Measurements from ENCODE around the gene CLCN6.

CLCN6 gene

DNA sequence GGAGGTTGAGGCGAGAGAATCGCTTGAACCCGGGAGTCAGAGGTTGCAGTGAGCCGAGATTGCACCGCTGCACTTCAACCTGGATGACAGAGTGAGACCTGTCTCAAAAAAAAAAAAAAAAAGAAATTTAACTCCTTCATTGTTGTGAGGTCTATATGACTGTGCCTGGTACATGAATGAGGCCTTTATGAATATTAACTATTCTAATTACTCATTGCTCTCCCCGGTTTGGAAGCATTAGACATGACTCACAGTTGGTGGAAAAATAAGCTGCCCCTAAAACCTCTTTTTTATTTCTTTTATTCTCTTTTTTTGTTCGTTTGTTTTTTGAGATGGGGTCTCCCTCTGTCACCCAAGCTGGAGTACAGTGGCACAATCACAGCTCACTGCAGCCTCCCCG, 49.4 kb downstream of the CLCN6 start:
- peak; percentile 12 for DNase-seq (ENCODE audit: low spot score)

DNA sequence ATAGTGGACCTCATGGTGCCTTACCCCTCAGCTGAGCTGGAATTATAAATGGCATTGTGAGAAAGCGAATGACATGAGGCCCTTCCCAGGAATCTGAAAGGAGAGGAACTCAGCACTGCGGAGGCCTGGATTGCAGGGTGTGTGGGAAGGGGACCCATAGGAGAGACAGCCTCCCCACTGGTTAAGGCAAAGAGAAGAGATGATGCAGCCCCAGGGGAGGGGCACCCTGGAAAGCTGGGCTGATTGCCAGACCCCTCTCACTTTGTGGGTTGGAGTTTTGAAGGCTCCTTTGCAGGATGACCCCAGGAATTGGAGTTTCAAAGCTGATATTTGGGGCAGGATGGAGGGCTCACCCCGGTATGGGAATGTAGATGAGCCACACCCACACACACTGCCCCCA, 50.7 kb downstream of the CLCN6 start:
- no peak for DNase-seq (ENCODE audit: low spot score)

DNA sequence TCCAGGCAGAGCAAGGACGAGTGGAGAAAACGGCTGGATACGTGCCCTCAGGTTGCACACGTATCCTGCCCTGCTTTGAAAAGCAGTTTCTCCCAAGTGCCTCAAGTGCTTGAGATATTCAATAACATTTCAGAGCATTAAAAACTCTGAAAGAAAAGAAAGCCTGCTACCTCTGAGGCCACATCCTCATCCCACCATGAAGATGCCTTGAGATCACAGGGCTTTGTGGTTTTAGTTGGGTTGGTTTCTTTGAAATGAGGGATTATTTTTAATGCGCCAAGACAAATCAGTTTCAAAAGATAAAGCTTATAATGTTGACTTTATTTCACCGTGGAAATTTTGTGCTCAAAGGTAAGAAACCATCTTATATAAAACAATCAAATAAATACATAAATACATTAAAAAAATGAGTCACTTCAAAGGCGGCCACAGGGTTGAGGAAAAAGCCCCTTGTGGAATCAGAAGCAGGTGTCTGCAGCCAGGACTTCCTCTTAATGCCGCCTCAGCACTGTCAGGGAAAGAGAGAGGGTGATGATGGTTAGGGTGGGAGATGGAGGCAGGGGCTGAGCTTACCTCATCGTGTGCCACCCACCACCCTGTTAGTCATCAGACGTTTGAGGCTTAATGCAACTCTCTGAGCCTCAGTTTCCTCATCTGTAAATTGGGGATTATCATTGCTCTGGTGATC, 51.3 kb downstream of the CLCN6 start:
- no peak for DNase-seq (ENCODE audit: low spot score)

DNA sequence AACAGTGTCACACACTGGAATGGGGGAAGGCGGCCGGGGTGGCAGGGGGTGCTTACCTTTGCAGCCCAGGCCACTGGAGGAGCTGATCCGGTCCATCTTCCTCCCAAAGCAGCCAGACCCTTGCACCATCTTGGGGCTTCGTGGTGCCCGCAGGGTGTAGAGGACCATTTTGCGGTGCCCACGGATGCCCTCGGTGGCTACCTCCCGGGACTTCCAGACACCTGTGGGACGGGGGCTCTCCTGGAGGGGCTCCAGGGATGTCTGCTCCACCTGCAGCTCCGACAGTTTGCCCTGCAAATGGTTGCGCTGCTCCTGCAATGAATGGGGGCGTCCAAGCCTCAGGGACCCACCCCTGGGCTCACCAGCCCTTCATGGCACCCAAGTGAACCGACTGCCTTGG, 52.2 kb downstream of the CLCN6 start:
- DNase-seq (ENCODE audit: low spot score) = no peak

DNA sequence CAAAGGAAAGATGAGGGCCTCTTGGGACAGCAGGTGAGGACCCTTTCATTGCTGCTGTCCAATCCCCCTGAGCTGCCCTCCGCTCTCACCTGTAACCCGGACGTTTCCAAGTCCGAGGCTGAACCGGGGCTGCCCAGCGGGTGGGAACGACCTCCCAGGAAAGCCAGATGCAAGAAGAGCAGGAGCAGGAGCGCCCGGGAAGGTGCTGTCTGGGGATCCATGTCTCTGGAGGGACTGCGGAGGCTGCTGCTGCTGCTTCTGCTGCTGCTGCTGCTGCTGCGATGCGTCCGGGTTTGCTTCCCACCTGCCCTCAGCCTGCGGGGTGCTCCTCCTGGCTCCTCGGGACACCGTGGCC, 52.6 kb downstream of the CLCN6 start, which contains the start of gene NPPB:
TSS of gene NPPB (minus strand) at position 333 of the 355 bp plus-strand sequence. CDS start at position 221, 112 bp downstream.
- no peak for DNase-seq (ENCODE audit: low spot score)

DNA sequence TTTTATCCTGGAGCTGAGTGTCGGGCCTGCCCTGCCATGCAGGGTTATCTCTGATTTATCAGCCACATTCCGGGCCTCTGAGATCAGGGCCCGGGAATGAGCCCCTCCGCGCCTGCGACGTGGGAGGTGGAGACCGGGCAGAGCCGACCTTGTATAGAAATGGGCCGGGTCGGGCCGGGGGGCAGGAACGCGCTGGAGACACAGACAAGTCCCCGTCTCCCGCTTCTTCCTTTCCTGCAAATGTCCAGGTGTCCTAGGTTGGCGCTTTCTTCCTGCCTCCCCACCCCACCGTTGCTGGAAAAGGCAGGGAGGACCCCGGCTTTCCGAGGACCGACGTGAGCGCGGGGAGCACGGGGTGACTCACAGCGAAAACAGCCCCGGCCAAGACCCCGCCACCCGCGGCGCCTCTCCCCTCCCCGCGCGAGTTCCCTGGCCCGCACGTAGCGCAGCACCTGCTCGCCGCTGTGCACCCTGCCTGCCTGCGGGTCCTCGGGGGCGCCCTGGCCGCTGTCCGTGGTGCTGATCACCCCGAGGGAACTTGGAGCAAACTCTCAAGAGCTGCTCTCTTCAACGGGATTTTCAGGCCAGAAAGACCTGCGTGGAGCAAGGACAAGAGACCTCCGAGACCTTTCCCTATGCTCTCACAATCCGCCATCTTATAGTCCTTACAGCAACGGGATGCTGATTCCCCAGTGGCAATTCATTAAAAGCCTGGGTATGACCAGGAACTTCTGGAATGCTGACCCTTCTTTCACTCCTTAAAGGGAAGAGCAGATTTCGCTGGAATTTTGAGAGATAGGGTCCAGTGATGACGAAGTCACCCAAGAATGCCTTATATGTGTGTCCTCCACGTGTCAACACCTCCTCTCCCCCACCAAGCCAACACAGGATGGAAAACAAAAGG, 53.2 kb downstream of the CLCN6 start:
- DNase-seq (ENCODE audit: low spot score) = peak; percentile 72

DNA sequence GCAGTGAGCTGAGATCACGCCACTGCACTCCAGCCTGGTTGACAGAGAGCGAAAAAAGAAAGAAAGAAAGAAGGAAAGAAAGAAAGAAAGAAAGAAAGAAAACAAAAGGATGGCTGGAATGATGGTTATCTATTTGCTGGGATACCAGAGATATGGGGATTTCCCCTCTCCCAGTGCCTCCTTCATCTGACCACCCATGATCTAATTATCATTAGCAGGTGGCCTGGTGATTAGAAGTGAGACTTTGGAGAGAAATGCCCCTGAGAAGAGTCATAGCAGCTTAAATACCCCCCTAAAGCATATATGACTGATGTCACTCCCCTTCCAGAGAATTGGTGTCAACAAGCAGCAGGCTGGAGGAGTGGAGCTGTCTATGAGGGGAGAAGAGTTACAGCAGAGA, 54.1 kb downstream of the CLCN6 start:
- DNase-seq (ENCODE audit: low spot score) = no peak

DNA sequence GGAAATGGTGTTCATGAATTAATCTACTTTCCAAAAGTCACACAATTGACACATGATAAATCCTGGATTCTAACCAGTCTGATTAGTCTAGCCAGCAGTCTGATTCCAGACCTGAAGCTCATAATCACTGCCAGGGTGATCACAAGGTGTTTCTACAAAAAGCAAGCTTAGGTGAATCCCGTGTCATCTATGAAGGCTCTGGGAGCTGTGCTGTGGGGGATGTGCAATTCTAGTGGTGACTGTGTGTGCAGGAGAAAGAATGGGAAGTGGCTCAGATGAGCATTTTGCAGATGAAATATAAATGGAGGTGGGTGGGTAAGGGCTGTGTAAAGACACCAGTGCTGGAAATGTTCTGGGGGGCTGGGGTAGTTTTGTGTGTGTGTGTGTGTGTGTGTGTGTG, 54.6 kb downstream of the CLCN6 start:
- no peak for DNase-seq (ENCODE audit: low spot score)

DNA sequence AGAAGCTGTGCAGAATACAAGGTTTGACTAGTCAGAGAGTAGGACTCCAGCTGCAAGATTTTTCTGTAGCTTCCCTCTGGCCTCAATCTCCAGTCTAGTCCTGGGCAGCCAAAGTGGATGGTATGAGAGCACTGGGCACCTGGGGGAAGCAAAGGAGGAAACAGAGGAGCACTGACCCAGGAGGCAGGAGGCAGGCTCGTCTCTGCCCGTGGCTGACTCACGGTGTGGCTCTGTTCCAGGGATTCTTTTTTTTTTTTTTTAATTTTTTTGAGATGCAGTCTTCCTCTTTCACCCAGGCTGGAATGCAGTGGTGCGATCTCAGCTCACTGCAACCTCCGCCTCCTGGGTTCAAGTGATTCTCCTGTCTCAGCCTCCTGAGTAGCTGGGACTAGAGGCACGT, 56.9 kb downstream of the CLCN6 start:
- DNase-seq (ENCODE audit: low spot score) = peak; percentile 77

DNA sequence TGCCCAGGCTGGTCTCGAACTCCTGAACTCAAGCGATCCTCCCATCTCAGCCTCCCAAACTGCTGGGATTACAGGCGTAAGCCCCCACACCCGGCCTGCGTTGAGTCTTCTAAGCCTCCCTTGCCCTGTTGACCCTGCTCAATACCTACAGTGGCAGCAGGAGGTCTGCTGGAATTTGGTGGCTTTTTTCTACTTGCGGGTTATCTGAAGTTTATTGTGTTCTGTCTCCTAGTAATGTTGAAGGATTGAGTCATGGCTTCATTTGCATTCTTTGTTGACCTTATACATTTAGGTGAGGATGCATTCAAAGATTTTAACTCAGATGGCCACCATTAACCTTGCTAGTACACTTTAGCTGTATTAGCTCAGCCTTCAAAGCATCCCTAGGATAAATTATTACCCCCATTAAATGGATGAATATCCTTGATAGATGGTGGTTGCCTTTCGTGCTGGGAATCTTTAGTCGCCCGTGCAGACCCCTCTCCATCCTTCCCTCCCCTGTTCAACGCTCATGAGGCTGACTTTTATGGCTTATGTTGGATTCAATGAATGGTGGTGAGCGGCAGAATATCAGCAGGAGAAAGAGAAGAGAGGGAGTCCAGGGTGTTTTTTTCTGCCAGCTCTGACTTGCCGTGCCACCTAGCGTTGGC, 62.5 kb downstream of the CLCN6 start:
- no peak for DNase-seq (ENCODE audit: low spot score)

DNA sequence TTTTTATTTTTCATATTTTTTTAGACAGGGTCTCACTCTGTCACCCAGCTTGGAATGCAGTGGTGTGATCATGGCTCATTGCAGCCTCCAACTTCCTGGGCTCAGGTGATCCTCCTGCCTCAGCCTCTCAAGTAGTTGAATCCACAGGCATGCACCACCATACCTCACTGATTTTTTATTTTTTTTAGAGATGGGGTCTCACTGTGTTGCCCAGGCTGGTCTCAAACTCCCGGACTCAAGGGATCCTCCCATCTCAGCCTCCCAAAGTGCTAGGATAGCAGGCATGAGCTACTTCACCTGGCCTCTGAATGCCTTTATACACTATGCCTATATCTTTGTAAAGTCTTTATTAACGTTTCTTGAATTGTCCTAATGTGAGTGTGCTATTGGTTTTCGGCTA, 63.1 kb downstream of the CLCN6 start:
- no peak for DNase-seq (ENCODE audit: low spot score)

DNA sequence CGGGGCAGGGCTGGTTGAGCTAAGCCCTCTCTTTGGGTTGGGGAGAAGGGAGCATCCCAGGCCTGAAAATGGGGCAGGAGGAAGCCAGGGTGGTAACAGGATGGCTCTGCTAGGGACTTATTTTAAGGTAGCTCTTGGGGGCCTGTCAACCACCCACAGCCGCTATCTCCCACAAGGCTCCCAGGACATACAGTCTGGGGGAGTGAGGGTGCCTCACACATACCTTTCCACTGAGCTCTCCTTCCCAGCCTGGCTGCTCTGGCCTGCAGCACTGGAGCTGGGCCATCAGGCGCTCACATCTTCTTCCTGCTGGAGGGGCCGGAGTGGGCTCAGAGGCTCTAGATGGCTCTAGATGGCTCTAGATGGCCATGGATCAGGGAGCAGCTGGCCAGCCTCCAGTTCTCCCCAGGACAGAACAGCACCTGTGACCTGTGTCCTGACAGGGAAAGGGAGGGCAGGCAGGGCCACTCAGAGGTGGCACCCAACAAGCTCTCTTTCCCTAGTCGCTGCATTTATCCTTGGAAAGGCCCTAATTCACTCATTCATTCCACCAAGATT, 63.7 kb downstream of the CLCN6 start:
- no peak for DNase-seq (ENCODE audit: low spot score)

DNA sequence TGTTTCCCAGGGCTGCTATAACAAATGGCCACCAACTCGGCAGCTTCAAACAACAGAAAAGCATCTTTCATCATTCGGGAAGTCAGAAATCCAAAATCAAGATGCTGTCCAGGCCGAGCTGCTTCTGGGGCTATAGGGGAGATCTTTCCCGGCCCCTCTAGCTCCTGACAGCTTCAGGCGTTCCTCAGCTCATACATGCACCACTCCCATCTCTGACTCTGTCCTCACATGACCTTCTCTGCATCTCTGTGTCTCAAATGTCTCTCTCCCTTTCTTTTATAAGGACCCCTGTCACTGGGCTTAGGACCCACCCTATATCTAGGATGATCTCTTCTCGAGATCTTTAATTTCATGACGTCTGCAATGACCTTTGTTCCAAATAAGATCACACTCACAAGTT, 66.6 kb downstream of the CLCN6 start:
- DNase-seq (ENCODE audit: low spot score) = no peak

DNA sequence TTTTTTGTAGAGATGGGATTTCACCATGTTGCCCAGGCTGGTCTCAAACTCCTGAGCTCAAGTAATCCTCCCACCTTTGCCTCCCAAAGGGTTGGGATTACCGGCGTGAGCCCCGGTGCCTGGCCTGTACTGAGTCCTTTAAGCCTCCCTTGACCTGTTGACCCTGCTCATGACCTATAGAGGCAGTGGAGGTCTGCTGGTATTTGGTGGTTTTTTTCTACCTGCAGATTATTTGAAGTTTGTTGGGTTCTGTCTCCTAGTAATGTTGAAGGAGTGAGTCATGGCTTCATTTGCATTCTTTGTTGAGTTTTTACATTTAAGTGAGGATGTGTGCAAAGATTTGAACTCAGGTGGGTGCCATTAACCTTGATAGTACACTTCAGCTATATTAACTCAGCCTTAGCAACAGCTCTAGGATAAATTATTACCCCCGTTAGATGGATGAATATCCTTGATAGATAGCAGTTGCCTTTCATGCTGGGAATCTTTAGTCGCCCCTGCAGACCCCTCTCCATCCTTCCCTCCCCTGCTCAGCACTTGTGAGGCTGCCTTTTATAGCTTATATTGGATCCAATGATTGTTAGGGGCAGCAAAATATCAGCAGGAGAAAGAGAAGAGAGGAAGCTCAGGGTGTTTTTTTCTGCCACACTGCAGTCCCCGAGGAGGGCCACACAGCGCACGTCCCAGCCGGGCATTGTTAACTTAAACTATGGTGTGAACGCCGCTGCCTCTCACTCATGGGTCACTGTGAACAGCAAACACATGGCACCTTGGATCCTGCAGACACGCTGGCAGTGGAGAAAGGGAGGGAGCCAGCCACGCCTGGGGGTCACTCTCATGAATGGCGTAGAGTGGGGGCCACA, 67.6 kb downstream of the CLCN6 start:
- peak; percentile 13 for DNase-seq (ENCODE audit: low spot score)

DNA sequence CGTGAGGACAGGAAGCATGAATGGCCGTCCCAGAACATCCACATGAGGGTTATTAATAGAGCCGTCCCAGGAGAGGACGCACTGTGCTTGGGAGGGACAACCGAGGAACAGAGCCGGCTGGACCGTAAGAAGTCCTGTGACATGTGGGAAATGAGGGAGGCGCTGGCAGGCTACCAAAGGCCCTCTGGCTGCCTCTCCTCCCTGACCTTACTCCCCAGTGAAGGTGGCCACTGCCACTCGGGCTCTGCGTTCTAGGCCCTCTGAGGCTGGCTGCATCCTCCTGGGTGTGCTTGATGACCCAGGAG, 68.2 kb downstream of the CLCN6 start:
- DNase-seq (ENCODE audit: low spot score) = no peak

DNA sequence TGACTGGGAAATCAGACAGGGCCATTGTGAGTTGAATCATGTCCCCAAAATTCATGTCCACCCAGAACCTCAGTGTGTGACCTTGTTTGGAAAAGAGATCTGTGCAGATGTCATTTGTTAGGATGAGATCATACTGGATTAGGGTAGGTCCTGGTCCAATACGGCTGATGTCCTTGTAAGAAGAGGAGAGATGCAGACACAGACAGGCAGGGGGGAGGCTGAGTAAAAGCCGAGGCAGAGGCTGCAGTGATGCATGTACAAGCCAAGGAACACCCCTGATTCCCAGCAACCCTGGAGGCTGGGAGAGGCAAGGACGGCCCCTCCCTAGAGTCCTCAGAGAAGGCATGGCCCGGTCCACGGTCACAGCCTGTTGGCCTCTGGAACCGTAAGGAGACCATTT, 68.6 kb downstream of the CLCN6 start:
- DNase-seq (ENCODE audit: low spot score) = no peak

DNA sequence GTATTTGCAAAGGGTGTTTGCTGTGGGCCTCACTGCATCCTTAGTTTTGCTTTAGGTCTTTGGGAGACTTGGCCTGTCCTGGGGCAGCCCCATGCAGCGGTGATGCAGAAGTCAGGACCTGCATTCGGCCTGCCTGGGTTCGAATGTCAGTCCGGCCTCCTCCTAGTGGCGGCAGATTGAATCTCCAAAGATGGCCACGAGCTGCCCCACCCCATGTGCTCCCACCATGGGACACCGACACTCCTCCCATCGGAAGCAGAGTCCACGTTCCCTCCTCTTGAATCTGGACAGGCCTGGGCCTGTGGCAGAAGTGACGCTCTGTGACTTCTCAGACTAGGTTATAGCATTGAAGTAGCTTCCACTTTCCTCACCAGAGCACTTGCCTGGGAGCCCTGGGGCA, 69.1 kb downstream of the CLCN6 start:
- DNase-seq (ENCODE audit: low spot score) = no peak

DNA sequence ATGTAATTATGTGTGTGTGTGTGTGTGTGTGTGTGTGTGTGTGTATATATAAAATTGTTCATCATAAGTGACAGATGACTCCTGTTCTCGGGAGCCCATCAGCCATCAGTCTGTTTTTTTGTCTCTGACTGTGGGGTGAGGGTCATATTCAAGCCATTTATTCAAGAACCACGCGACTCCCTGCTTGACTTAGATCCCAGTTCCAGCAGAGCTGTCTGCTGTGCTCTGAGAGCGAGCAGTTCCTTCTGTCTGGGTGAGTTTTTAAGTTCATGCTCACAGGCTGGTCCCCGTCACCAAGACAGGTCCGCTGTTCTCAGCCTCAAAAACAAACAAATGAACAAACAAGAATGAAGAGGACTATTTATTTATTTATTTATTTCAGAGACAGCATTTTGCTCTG, 71.1 kb downstream of the CLCN6 start:
- DNase-seq (ENCODE audit: low spot score) = no peak

DNA sequence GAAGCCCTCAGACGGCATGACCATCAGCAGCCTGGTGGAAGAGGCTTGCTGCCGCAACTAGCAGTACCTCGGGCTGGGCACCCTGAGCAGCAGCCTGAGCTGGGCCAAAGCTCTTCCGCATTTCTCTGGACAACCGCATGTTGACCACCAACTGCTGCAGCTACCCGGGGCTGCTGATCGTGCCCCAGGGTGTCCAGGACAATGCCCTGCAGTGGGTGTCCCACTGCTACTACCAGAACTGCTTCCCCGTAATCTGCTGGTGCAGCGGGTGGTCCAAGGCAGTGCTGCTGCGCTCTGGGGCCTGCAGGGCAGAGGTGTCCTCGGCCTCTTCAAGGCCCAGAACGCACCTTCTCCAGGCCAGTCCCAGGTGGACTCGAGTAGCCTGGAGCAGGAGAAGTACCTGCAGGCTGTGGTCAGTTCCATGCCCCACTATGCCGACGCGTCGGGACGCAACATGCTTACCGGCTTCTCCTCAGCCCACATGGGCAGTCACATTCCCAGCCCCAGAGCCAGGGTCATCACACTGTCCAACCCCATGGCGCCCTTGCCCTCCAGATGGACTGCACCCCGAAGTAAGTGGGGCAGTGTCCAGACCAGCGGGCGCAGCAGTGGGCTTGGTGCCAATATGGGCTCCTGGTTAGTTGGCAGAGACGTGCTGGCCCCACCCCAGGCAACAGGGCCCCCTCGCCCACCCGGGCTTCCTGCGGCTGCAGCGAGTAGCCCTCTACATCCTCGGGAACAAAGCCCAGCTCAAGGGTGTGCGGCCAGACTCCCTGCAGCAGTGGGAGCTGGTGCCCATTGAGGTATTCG, 72.3 kb downstream of the CLCN6 start:
- no peak for DNase-seq (ENCODE audit: low spot score)

DNA sequence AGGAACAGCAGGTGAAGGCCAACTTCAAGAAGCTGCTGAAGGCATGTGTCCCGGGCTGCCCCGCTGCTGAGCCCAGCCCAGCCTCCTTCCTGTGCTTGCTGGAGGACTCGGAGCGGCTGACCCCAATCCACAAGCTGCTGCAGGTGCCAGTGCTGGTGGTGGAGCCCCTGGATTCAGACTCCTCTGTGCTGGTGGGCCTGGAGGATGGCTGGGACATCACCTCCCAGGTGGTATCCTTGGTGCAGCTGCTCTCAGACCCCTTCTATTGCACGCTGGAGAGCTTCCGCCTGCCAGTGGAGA, 72.8 kb downstream of the CLCN6 start:
- no peak for DNase-seq (ENCODE audit: low spot score)
